NCI-H510A treated with DMSO at 0.1 percent for 48 hours (cell line): Measurements from ENCODE around the gene PTPN14.

Source experiments
- DNase-seq: peaks from one replicate; lab custom pipeline; 2025; lab: John Stamatoyannopoulos, UW

Gene PTPN14

DNA sequence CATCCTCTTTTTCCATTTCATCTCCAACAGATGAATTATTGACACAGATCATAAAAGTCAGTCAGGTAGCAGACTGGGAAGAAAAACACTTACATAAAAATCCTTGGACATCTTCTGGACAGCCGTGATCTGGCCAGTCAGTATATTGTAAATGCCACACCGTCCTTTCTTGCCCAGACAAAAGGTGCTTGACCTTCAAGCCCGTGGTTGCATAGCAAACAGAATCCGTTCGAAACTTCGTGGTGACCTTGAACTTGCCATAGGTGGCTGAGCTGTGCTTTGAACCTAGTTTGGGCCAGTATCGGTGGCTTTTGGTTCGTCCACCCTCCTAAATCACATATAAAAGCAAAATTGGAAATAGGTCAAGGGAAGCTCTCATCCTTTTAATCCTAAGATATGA, 182.0 kb downstream of the PTPN14 start:
- no peak for DNase-seq

DNA sequence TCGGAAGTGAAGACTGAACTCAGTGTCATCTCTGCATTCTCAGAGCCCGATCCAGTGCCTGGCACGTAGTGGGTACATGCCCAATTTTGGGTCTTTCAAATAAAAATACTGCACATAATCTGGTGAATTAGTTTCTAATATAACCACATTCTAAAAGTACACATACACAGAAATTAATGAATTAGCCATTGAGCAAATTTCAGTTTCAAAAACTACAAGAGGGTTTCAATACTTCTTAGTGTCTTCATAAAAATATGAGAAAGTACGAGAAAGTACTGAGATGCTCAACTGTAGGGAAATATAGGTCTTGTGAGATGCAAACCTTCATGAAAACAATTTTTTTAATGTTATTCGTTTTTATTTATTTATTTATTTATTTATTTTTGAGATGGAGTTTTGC, 183.6 kb downstream of the PTPN14 start:
- DNase-seq, result no peak

DNA sequence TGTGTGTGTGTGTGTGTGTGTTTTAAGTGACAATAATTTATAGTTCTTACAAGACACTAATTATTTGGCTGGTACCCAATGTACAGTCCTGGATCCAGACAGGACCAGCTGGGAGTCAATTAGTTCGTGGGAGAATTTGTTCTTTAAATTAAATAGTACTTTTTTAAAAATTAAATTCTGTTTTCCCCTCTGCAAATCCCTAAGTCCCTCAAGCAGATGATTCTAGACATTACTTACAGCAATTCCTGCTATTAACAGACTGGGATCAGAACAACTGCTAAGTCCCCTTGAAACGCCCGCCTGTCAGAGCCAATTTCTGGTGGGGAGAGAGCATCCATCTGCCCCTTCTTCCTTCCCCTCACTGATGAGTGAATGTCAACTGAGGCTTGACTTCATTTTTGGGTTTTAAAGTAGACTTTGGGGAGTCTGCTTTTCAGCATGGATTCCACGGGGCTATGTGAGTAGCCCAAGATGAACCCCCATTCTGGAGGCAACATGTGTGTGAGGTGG, 186.6 kb downstream of the PTPN14 start:
- DNase-seq, result no peak

DNA sequence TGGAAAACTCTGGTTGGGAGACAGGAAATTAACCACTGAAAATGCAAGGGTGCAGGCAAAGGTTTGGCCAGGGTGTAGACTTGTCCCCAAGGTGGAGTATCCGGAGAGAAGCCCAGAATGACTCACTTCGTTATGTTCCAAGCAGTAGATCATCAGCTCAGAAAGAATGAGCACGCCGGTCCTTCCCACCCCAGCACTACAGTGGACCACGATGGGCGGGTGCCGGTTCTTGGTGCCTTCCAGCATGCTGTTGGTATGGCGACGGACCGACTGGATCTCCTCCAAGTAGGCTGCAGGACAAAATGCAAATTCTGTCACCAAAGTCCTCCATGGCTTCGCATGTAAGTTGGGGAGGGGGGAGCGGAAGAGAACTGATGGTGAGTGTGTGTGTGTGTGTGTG, 187.0 kb downstream of the PTPN14 start:
- DNase-seq, result no peak

DNA sequence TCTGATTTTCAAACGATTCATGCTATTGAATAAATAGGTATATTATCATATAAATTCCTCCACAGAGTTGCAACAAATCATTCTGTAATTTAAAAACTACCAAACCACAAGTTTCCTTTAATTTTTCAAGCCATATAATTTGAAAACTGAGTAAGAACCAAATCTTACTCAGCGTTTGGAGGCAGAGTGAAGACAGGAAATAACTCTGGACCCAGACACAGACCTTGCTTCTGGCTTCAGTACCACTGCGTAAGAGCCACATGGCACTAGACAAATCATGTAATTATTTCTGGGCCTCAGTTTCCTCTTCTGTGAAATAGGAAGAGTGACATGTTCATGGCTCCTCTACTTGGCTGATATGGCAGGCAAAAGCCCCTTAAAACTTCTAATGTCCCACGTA, 188.0 kb downstream of the PTPN14 start:
- no peak for DNase-seq

DNA sequence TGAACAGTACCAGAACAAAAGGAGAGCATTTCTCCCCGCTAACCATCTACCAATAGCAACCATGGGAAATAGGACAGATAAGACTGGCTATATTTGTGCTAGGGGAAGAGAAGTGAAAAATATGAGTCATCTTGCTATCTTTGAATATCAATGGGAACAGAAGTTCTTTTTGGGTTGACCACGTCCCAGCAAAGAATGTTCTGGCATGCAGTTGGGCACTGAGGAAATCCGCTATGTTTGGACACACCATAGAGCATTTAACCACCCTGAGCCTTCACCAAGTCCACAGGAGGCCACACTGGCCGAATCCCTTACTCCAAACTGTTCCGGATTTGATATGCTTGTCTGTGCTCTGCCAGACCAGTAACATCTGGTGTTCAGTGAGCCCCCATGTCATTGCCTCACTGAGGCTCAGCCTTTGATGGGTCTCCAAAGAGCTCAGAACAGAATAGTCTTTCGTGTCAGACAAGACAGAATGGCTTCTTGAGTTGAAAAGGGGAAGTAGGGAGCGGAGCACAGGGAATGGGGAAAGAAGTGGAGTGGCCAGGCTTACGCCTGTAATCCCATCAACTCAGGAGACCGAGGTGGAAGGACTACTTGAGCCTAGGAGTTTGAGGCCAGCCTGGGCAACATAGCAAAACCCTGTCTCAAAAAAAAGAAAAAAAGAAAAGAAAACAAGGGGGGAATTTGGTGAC, 189.1 kb downstream of the PTPN14 start:
- DNase-seq, result no peak

DNA sequence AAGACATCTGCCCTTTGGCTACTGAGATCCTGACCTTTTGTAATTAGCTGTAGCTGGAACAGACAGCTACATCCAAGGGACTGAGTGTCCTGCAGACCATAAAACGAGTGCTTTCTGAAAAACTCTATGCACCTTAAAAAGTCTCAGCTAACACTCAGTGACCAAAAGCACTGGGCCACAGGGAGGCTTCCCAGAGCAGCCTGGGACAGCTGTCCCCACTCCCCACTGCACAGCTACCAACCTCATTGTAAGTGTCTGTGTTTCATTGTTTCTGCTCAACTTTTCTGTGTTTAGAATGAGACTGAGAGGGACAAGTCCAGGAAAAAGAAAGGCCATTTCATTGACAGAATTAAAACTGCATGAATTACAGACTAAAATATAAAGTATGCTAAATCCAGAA, 189.8 kb downstream of the PTPN14 start:
- no peak for DNase-seq

DNA sequence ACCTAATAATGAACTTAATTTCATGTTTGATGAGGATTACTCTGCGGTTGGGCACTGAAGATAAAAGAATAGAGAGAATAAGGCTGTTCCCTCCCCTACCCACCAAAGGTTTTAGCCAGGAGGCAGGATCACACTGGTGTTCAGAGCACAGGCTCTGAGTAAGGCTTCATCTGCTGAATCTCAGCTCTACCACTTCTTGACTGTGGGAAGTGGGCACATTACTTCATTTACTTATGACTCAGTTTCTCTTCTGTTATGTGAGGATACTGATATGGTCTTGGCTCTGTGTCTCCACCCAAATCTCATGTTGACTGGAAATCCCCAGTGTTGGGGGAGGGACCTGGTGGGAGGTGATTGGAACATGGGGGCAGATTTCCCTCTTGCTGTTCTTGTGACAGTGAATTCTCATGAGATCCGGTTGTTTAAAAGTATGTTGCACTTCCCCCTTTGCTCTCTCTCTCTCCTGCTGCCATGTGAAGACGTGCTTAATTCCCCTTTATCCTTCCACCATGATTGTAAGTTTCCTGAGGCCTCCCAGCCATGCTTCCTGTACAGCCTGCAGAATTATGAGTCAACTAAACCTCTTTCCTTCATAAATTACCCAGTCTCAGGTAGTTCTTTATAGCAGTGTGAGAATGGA, 190.8 kb downstream of the PTPN14 start:
- no peak for DNase-seq

DNA sequence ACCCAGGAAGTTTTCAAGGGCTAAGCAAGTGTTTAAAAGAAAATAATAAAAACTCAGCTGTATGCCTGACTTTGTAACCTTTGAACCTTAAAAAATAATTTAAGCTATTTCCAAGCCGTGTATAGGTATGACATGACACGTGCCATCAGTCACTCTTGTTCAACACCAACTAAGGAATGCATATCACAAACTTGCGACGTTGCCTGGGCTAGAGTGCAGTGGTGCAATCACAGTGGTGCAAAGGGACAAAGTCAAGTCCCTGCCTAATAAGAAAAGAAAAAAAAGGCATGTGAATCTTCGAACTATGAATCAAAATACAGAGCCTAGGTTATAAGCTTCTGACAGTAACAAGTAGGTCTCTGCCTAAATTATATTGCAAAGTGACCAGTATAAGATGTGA, 191.3 kb downstream of the PTPN14 start:
- DNase-seq, result no peak

DNA sequence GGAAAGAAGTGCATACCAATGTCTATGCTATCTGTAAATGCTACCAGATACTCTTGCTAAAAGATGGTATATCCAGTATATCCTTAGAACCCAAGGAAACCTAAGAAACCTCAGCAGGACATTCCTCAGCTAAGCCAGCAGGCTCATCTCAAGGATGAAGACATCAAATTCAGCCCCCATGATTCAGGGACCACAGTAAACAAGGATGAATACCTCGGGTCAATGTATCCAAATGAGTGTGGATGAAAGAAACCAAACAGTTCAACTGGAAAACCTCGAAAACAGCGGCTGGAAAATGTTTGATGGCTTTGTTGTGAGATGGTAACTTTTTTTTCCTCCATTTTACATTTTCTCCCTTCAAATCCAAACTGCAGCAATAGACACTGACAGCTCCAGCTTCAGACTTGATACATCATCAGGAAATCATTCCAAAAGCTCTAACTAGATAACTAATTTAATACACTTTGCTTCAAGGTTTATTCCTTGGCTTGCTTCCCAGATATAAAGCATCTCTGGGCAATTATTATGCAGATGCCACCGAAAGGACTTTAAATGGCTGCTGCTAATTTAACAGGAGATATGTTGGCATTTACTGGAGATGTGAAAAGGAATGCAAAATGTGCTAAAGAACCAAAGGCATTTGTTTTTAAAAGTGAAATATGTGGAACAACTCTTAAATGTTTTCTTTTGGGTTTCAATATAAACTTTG, 196.8 kb downstream of the PTPN14 start:
- no peak for DNase-seq

DNA sequence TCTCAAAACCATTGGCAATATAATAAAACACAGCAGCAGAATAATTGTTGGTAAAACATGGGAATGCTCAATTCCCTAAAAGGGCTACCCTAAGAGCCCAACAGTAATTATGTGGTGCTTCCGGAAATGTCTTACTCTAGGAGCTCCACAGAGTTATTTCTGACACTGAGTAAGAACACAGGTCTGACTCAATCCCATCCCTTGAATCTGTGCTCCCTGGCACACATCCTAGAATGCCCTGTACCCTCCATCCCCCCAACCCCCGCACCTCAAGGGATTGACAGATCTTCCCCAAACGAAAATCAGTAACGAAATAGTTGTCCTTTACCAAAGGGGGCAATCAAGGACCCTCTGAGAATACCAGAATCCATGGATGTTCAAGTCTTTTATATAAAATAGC, 198.6 kb downstream of the PTPN14 start:
- DNase-seq, result no peak

DNA sequence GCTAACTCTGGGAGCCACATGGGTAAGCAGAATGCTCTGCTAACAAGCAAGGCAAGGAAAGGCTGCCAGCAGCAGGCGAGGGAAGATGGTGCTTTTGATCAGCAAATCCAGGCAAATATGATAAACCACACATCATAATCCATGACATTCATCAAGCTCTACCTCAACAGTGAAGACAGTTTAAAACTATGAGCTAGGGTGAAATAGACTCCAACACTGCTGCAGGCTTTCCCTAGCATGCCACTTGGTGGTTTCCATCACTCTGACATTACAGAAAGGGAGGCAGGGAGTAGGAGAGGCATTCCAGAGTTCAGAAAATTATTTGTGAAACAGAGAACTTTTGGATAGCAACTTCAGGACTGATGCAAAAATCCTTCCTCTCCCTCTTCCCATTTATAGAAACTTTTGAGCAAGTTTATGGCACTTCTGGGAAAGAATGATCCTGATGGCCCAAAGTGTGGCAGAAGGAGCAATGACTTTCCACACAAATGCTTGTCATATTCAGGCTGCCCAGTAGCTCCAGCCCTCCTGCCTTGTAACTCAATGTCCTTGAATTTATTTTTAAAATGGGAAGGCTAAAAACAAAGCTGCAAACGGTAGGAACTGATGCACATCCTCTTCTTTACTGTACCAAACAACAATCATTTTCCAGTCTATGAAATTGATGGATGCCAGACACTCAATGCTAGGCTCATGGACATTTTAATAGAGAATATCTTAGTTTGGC, 199.7 kb downstream of the PTPN14 start:
- no peak for DNase-seq

DNA sequence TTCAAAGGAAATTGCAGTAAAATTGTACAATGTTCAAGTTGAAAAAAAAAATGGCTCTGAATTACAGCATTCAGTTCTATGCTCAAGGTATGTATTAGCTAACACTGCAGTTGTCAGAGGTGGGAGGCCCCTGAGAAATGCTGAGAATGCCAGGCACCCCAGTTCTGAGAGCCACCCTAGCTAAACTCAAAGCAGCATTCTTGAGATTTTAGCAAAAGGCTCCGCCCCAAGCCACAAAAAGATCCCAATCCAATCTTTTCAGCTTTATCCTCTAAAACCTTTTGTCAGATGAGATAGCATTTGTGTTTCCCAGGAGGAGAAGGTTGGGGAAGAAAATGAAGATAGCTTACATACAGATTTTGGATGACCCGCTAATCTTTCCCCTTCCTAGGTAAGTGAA, 201.6 kb downstream of the PTPN14 start:
- no peak for DNase-seq

DNA sequence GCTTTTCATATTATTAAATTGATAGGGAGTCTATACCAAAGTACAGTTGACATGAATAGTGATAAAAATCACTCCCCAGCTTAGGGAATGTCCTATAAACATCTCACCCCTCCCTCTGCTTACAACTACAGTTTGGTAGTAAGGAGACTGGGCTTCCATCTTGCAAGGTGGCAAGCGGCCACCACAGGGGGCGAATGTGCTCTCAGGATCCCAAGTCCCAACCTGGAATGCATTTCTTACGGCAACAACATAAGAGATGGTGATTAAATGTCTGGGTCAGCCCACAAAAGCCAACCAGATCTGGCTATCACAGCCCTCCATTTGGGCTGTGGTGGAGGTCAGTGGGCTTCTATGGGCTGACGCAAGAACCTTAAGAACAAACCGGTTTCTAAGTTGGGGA, 202.4 kb downstream of the PTPN14 start:
- no peak for DNase-seq

DNA sequence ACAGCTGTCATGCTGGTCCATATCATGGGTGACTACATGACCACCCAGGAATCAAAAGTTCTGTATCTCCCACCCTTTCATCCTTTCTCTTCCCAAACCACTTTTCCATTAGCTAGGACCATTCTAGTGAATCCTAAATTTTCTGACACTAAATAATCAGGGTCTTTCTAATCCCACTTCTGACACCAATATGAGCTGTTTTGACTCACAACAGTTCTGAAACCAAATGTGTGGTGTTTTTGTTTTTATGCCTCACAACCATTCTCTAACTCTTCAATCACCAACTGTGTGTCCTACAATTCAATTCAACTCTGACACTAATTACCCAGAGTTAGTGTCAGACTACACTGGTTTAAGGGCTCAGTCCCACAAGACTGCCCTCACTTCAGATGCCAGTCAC, 206.5 kb downstream of the PTPN14 start:
- no peak for DNase-seq

DNA sequence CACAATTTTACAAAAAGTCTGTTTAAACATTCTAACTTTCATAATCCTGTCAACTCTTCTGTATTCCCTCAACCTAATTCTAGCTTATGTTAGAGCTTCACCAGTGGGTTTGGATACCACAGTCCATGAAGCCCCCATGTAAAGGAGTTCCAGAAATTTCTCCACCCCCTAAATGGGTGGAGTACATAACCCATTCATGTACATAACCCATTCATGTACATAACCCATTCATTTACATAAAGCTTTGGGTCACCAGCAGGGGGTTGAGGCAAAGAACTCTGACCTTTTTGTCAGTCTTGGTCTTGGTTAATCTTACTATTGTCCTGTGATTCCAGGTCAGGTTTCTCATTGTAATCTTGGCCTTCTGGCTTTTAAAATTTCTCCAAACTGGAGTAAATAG, 208.9 kb downstream of the PTPN14 start:
- DNase-seq, result no peak

DNA sequence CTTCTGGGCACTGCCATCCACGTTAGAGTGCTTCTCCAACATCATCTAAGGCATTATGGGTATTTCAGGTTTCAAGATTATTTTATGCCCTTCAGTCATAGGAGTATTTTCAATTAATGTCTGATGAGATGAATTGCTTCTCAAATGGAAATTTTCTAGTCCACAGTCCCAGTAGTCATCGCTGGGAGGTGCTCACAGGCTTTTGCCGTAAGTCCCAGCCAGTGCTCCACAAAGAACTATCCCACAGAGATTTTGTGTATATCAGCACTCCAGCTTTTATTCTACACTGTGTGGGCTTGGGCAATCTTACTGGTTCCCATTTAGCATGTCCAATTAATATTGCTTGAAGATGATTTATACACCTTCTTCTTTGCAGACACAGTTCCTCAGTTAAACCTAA, 209.5 kb downstream of the PTPN14 start:
- no peak for DNase-seq

DNA sequence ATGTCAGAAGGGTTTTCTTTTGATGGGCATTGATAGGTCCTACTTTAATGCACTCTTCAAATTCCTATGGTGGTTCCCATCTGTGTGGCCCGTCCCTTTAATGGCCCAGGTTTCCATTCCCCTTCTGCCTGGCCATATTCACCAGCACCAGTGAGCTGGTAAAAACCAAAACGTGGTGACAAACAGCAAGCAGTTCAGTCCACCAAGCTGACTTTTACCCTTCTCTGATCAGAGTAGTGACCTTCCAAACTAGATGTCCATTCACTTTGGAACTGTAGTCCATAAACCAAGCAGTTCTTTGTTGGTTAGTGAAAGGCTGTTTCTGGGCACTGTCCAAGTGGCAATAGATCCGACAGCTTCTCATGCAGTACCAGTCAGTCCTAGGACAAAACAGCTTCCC, 209.9 kb downstream of the PTPN14 start:
- no peak for DNase-seq

DNA sequence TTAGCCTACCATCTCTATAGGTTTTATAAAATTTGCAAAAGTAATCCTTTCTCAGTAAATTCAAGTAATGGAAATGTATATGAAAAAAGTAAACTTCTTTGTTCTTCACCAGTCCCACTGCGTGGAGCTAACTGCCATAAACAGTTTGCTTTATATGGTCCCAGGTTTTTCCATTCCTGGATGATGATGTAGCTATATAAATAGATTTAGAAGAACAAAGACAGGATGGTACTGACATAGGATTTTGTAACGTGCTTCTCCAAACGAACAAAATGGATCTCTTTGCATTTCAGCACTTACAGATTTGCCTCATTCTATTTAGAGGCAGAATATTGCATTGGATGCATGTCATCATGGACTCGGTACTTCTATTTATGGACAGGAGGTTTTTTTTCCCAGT, 213.2 kb downstream of the PTPN14 start:
- DNase-seq, result no peak

DNA sequence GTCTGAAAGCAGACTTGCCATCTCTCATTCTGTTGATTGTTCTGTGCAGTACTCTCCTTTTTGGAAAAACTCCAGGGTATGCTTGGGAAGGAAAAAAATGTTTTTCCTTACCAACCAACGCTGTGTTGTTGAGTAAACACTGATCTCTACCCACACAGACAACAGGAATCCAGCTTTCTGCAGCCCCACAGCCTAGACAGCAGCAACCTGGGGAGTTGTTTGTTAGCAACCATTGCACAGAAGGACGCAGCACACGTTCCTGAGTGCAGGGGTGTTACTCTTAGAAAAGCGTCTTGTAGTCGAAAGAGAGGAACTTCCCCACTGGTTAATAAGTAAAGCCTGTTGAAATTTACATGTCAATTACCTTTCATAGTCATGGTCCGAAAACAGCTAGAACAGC, 213.9 kb downstream of the PTPN14 start:
- DNase-seq, result no peak

DNA sequence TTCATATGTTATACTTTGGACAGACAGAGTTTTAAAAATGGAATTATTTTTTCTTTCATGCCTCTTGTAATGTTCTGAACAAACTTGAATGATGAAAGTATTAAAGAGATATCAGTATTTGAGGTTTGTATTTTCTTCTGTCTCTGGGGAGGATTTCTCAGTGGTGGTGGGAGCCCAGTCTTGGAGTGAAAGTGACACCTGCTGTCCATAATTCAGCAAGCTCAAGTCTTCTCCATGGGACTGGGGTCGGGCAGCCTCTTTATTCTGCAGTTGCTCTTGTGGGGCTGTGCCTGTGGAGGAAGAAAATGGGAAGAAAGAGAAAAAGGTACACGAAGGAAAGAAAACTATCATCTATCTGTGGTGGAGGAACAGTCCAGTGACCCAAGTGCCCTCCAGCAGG, 214.4 kb downstream of the PTPN14 start:
- DNase-seq, result no peak

DNA sequence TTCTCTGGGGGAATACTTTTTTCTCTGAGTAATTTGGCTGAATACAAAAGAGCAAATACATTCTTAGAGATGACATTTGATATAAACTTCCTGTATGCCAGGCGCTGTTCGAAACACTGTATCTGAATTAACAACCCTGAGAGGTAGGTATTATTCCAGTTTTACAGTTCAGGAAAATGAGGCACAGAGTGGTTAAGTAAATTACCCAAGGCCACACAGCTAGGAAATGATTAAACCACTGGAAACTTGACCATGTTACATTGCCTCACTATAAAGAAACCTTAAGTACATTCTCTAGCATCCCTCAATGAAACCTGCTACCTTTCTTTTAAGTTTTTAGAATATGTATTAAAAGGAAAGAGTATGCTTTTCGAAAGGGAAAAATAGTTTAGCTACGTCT, 215.8 kb downstream of the PTPN14 start:
- DNase-seq, result no peak
